ENCODE data around the gene HOXA13. TPM values are rescaled to one million over a fixed set of nuclear protein-coding genes. Genes with fewer than 3 reads are reported as not detected.

HOXA13 gene
- total RNA-seq, 1 donor from 2014 or later = not detected

- CTCF ChIA-PET = no interaction called here
- ATAC-seq (ENCODE audit: low read depth) = no peak
- DNase-seq = no peak
- Mint-ChIP-seq H3K27ac (peak overlapping the region; percentile 35), H3K4me3 (no peak overlapping the region), H3K9me3 (no peaks in the 10 kb centered on the region), H3K27me3 (peaks cover 75% of the 10 kb centered on the region), H3K36me3 (ENCODE audit: low read depth) (no peaks in the 10 kb centered on the region), H3K4me1 (peaks cover 33% of the 10 kb centered on the region)
- intact Hi-C loops (cut with micrococcal nuclease) = loop anchor here (2.0 kb wide), 1 partner anchor 38 kb away; no protein-coding TSS in a partner anchor
- POLR2A ChIA-PET = no interaction called here
- TF ChIP-seq CTCF (IDR thresholded peaks at IDR 0.05) = no peak
Observed at GRCh38 chr7:27202862-27203134, 2.9 kb upstream of the HOXA13 start.

- Mint-ChIP-seq H3K36me3 (ENCODE audit: low read depth) (no peaks in the 10 kb centered on the region), H3K4me3 (no peak overlapping the region), H3K27ac (no peak overlapping the region), H3K9me3 (no peaks in the 10 kb centered on the region), H3K4me1 (peaks cover 33% of the 10 kb centered on the region), H3K27me3 (peaks cover 76% of the 10 kb centered on the region)
- POLR2A ChIA-PET = no interaction called here
- CTCF ChIA-PET = interaction anchor here (1.1 kb wide), 1 partner anchor 18 kb away, joined by 3 read pairs; no protein-coding TSS in a partner anchor
- ATAC-seq (ENCODE audit: low read depth) = no peak
- no peak for DNase-seq
- TF ChIP-seq CTCF (IDR thresholded peaks at IDR 0.05) = no peak
- intact Hi-C loops (cut with micrococcal nuclease) = loop anchor here (2.0 kb wide), 1 partner anchor 39 kb away; no protein-coding TSS in a partner anchor
Observed at GRCh38 chr7:27202018-27202861, 2.3 kb upstream of the HOXA13 start.

- intact Hi-C loops (cut with micrococcal nuclease) = loop anchor here (2.0 kb wide), 2 partner anchors 17 to 39 kb away; partner anchors contain the start of gene HOXA11
- no peak for TF ChIP-seq CTCF (IDR thresholded peaks at IDR 0.05)
- peaks cover 72% of the 10 kb centered on the region for H3K27me3 Mint-ChIP-seq
- no peak for ATAC-seq (ENCODE audit: low read depth)
- DNase-seq = no peak
- peak overlapping the region; percentile 76 for H3K4me3 Mint-ChIP-seq
- H3K27ac Mint-ChIP-seq = peak overlapping the region; percentile 24
- no peaks in the 10 kb centered on the region for H3K9me3 Mint-ChIP-seq
- CTCF ChIA-PET = interaction anchor here (1.1 kb wide), 2 partner anchors 19 to 39 kb away, joined by 3 read pairs; no protein-coding TSS in a partner anchor
- POLR2A ChIA-PET = interaction anchor here (0.6 kb wide), 1 partner anchor 45 kb away, joined by 3 read pairs; no protein-coding TSS in a partner anchor
- H3K36me3 Mint-ChIP-seq (ENCODE audit: low read depth) = no peaks in the 10 kb centered on the region
- peaks cover 33% of the 10 kb centered on the region for H3K4me1 Mint-ChIP-seq
Observed at GRCh38 chr7:27201580-27202017, 1.7 kb upstream of the HOXA13 start.

- no peak for TF ChIP-seq CTCF (IDR thresholded peaks at IDR 0.05)
- H3K4me3 Mint-ChIP-seq = peak overlapping the region; percentile 76
- H3K9me3 Mint-ChIP-seq = no peaks in the 10 kb centered on the region
- peaks cover 71% of the 10 kb centered on the region for H3K27me3 Mint-ChIP-seq
- peak; percentile 46 for ATAC-seq (ENCODE audit: low read depth)
- H3K4me1 Mint-ChIP-seq = peaks cover 33% of the 10 kb centered on the region
- H3K36me3 Mint-ChIP-seq (ENCODE audit: low read depth) = no peaks in the 10 kb centered on the region
- intact Hi-C loops (cut with micrococcal nuclease) = loop anchor here (2.0 kb wide), 1 partner anchor 16 kb away; the partner anchor contains the start of gene HOXA11
- ChIA-PET POLR2A (interaction anchor here (0.6 kb wide), 1 partner anchor 44 kb away, joined by 3 read pairs; no protein-coding TSS in a partner anchor), CTCF (interaction anchor here (1.1 kb wide), 2 partner anchors 19 to 39 kb away, joined by 3 read pairs; no protein-coding TSS in a partner anchor)
- DNase-seq = no peak
- peak overlapping the region; percentile 24 for H3K27ac Mint-ChIP-seq
Observed at GRCh38 chr7:27200761-27201579, 1.1 kb upstream of the HOXA13 start.

Measured in activated B cell treated with CpG ODN at 0.5 μM for 24 hours (primary cell).